Raji (cell line): ENCODE data around the gene ANP32A.

Source experiments
- POLR2A ChIP-seq: IDR thresholded peaks from 2 replicates; pipeline ENCODE4 v1.6.1; 2011; ENCODE audit warnings: low read depth, low read length, control low read depth; ENCODE audit not compliant: insufficient read depth

ANP32A gene

GRCh38 chr15:68751622-68752021 lies 69.1 kb downstream of the ANP32A start:
- no peak for TF ChIP-seq POLR2A

- TF ChIP-seq POLR2A: no peak
These were observed 70.9 kb downstream of the ANP32A start for GRCh38 chr15:68749793-68750192.

GRCh38 chr15:68749365-68749764 lies 71.3 kb downstream of the ANP32A start:
- TF ChIP-seq POLR2A: no peak

- no peak for TF ChIP-seq POLR2A
These were observed 77.4 kb downstream of the ANP32A start for GRCh38 chr15:68743256-68743655.

- no peak for TF ChIP-seq POLR2A
These were observed 81.2 kb downstream of the ANP32A start for GRCh38 chr15:68739390-68740080.

- no peak for TF ChIP-seq POLR2A
These were observed 85.1 kb downstream of the ANP32A start for GRCh38 chr15:68735610-68736009.

- no peak for TF ChIP-seq POLR2A
These were observed 85.8 kb downstream of the ANP32A start for GRCh38 chr15:68734881-68735280.

- TF ChIP-seq POLR2A: no peak
These were observed 86.3 kb downstream of the ANP32A start for GRCh38 chr15:68734352-68734751.

GRCh38 chr15:68733666-68734065 lies 87.0 kb downstream of the ANP32A start:
- no peak for TF ChIP-seq POLR2A

- TF ChIP-seq POLR2A: no peak
These were observed 88.2 kb downstream of the ANP32A start for GRCh38 chr15:68732451-68732850.

- no peak for TF ChIP-seq POLR2A
These were observed 89.5 kb downstream of the ANP32A start for GRCh38 chr15:68730976-68731897.

GRCh38 chr15:68730471-68730919 lies 90.2 kb downstream of the ANP32A start:
- no peak for TF ChIP-seq POLR2A

- TF ChIP-seq POLR2A: no peak
These were observed 90.8 kb downstream of the ANP32A start for GRCh38 chr15:68729789-68730411.
